ENCODE measurements around the gene S100A3. TPM values are rescaled to one million over a fixed set of nuclear protein-coding genes. Genes with fewer than 3 reads are reported as not detected.

Gene S100A3
- total RNA-seq, 2 donors from 2014 or later, result not detected

GRCh38 chr1:153546796-153547559 lies 2.1 kb downstream of the S100A3 start:
- Histone ChIP-seq H3K27me3 (no peaks in the 10 kb centered on the region), H3K9me3 (no peaks in the 10 kb centered on the region), H3K4me3 (no peak overlapping the region), H3K36me3 (replicated peaks in 1 of 2; ENCODE audit: insufficient read depth in 1 of 2, low read depth in 2 of 2) (no peaks in the 10 kb centered on the region), H3K27ac (no peak overlapping the region), H3K4me1 (peaks cover 43% of the 10 kb centered on the region)
- ATAC-seq (no peak), DNase-seq (no peak)
- intact Hi-C loops (cut with DNase I), result no loop called here
- TF ChIP-seq CTCF (IDR thresholded peaks at IDR 0.05) (no peak), POLR2A (IDR thresholded peaks at IDR 0.05) (no peak)
- 71 to 81% methylated on average over 9 to 14 of the region's 14 CpGs for WGBS, 2 donors

- H3K27me3 ChIP-seq, result no peaks in the 10 kb centered on the region
- TF ChIP-seq CTCF (IDR thresholded peaks at IDR 0.05) (no peak), POLR2A (IDR thresholded peaks at IDR 0.05) (no peak)
- peaks cover 43% of the 10 kb centered on the region for H3K4me1 ChIP-seq
- intact Hi-C loops (cut with DNase I), result no loop called here
- no peaks in the 10 kb centered on the region for H3K36me3 ChIP-seq (replicated peaks in 1 of 2; ENCODE audit: insufficient read depth in 1 of 2, low read depth in 2 of 2)
- no peak overlapping the region for H3K27ac ChIP-seq
- 84 to 92% methylated on average over 8 of the region's 8 CpGs for WGBS, 2 donors
- H3K4me3 ChIP-seq, result no peak overlapping the region
- no peaks in the 10 kb centered on the region for H3K9me3 ChIP-seq
- ATAC-seq (no peak), DNase-seq (no peak)
Measured at GRCh38 chr1:153546371-153546770, 2.7 kb downstream of the S100A3 start.

GRCh38 chr1:153545067-153546055 lies 3.7 kb downstream of the S100A3 start, which contains the start of gene S100A4:
S100A4 (minus strand) TSS chr1:153545806; CDS start chr1:153544794, 1,012 bp downstream.
- 41 to 53% methylated on average over 13 to 19 of the region's 19 CpGs for WGBS, 2 donors
- no peaks in the 10 kb centered on the region for H3K9me3 ChIP-seq
- H3K4me3 ChIP-seq, result no peak within 1 kb of the TSS
- H3K36me3 ChIP-seq (replicated peaks in 1 of 2; ENCODE audit: insufficient read depth in 1 of 2, low read depth in 2 of 2), result no peaks in the 10 kb centered on the region
- ATAC-seq, result peak; percentile 93
- H3K4me1 ChIP-seq, result peaks cover 43% of the 10 kb centered on the region
- H3K27me3 ChIP-seq, result no peaks in the 10 kb centered on the region
- peak within 1 kb of the TSS; percentile 51 to 71 (median 56) for H3K27ac ChIP-seq
- peak in 1 of 7 experiments; percentile 11 for TF ChIP-seq CTCF (IDR thresholded peaks at IDR 0.05)
- TF ChIP-seq POLR2A (IDR thresholded peaks at IDR 0.05), result peak in 2 of 3 donors; percentile 51 to 69
- peak; percentile 89 to 98 (median 95) for DNase-seq
- intact Hi-C loops (cut with DNase I), result no loop called here

GRCh38 chr1:153544453-153545066 lies 4.5 kb downstream of the S100A3 start:
- H3K9me3 ChIP-seq, result no peaks in the 10 kb centered on the region
- DNase-seq, result peak in 1 of 4 donors; percentile 14
- no peak overlapping the region for H3K4me3 ChIP-seq
- TF ChIP-seq POLR2A (IDR thresholded peaks at IDR 0.05), result no peak
- TF ChIP-seq CTCF (IDR thresholded peaks at IDR 0.05), result no peak
- peaks cover 40% of the 10 kb centered on the region for H3K4me1 ChIP-seq
- intact Hi-C loops (cut with DNase I), result no loop called here
- 52 to 66% methylated on average over 4 to 10 of the region's 10 CpGs for WGBS, 2 donors
- no peak for ATAC-seq
- no peaks in the 10 kb centered on the region for H3K27me3 ChIP-seq
- no peaks in the 10 kb centered on the region for H3K36me3 ChIP-seq (replicated peaks in 1 of 2; ENCODE audit: insufficient read depth in 1 of 2, low read depth in 2 of 2)
- peak overlapping the region; percentile 51 to 71 (median 56) for H3K27ac ChIP-seq
